ENCODE data around the gene DDX43.

Gene DDX43

DNA sequence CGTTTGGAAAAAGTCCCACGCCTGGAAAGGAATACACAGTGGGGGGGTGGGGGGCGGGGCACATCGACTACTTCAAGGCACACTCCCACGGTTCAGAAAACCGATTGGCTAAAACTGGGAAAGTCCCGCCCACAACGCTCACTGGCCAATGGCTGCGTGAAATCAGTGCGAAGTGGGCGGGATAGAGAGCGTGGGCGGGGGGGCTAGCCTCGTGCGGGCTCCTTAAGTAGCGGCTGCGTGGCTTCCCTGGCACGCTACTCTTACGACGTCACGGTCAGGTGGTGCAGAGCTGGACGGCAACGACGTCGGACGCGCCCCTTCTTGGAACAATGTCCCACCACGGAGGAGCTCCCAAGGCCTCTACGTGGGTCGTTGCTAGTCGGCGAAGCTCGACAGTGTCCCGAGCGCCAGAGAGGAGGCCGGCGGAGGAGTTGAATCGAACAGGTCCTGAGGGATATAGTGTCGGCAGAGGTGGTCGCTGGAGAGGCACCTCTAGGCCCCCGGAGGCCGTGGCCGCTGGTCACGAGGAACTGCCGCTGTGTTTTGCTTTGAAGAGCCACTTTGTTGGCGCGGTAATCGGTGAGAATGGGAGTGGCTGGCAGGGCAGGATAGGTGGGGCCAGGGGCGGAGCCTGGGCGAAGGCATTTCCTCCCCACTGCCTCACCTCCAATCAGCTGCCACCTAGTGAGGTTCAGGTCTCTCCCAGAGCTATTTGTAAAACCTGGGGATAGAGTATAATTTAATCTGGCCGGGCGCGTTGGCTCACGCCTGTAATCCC lies at the start of gene DDX43:
Gene DDX43 (plus strand): TSS at position 252 of the 778 bp plus-strand sequence. CDS start 78 bp downstream, at position 330.
- H3K27ac ChIP-seq: no peak within 1 kb of the TSS
- TF ChIP-seq ZFX (IDR thresholded peaks at IDR 0.05; ENCODE audit: borderline replicate concordance): no peak
- TF ChIP-seq, protein P1, sequence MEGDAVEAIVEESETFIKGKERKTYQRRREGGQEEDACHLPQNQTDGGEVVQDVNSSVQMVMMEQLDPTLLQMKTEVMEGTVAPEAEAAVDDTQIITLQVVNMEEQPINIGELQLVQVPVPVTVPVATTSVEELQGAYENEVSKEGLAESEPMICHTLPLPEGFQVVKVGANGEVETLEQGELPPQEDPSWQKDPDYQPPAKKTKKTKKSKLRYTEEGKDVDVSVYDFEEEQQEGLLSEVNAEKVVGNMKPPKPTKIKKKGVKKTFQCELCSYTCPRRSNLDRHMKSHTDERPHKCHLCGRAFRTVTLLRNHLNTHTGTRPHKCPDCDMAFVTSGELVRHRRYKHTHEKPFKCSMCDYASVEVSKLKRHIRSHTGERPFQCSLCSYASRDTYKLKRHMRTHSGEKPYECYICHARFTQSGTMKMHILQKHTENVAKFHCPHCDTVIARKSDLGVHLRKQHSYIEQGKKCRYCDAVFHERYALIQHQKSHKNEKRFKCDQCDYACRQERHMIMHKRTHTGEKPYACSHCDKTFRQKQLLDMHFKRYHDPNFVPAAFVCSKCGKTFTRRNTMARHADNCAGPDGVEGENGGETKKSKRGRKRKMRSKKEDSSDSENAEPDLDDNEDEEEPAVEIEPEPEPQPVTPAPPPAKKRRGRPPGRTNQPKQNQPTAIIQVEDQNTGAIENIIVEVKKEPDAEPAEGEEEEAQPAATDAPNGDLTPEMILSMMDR (IDR thresholded peaks at IDR 0.05): no peak

DNA sequence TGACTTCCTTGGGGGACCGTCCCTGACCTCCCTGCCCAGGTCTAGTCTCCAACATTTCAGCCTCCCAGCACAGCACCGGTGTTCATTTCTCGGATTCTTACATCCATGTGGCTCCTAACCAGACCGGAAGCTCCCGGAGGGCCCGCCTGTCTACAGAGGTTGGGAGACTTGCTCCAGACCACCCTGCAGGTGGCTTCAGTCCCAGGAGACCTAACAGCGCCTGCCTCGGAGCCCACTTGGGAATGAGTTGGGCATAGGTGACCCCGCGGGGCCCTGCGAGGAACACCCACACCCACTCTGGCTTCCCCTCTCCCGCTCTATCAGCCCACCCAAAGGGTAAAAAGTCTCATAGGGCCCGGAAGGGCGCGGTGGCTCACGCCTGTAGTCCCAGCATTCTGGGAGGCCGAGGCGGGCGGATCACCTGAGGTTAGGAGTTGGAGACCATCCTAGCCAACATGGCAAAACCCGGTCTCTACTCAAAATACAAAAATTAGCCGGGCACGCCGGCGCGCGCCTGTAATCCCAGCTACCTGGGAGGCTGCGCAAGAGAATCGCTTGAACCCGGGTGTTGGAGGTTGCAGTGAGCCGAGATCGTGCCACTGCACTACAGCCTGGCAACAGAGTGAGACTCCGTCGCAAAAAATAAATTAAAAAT lies 46.0 kb upstream of the DDX43 start:
- TF ChIP-seq, protein P1 (IDR thresholded peaks at IDR 0.05): no peak
- TF ChIP-seq ZFX (IDR thresholded peaks at IDR 0.05; ENCODE audit: borderline replicate concordance): no peak
- no peak overlapping the region for H3K27ac ChIP-seq

DNA sequence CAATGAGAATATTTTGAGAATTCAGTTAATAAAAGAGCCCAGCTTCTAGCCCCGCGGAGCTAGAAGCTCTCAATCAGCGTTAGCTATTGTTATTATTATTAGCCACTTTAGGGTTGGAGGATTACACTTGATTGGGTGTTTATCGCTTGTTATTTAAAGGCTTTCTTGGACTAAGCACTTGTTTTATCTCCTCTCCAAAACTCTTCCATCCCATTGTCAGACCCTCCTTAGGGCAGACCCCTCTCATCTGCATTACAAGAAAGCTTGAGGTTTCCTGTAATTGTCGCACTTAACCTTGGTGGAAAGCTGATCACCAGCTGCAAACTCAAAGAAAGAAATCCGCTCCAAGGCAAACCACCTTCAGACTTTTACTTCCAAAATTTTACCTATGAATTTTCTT lies 45.3 kb upstream of the DDX43 start:
- H3K27ac ChIP-seq: no peak overlapping the region
- TF ChIP-seq, protein P1 (IDR thresholded peaks at IDR 0.05): no peak
- no peak for TF ChIP-seq ZFX (IDR thresholded peaks at IDR 0.05; ENCODE audit: borderline replicate concordance)

DNA sequence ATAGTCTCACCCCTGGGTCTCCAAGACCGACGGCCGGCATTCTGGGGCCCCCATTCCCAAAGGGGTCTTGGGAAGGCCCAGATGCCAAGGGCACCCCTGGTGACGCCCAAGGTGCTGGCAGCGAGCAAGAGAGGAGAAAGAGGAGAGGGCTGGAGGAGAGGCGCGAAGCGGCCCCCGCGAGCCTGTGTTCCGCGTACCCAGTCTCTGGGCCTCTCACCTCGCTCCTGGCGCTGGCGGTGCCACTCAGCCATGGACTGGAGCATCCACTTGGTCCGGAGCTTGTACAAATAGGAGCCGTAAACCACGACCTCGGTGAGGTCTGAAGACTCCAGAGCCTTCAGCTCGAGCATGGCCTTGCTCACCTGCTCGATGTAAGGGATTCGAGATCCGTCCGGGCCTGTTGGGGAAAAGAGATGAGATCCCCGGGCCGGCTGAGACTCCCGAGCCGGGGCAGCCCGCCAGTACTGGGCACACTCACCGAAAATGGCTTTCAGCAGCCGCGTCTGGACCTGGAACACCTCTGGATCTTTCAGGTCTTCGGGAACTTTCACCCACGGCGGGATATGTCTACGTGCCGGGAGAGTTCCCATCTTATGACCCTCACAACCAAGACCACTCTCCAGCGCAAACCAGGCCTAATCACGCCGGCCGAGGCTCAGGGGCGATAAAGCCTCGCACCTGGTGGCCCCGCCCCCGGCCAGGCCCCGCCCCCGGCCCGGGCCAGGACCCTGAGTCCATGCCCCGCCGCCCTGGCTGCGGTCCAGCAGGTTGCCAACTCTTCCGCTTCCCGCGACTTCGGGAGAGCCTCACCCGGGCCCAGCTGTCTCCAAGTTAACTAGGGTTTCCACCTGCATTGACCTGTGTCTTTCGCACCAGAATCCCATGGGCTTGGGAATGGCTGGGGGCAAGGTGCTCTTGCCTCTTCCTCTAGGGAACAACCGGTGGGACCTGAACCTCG lies 40.7 kb upstream of the DDX43 start, which contains the start of gene DPPA5:
Gene DPPA5 (minus strand): TSS at position 641 of the 958 bp plus-strand sequence. CDS start 51 bp downstream, at position 590.
- no peak within 1 kb of the TSS for H3K27ac ChIP-seq
- no peak for TF ChIP-seq ZFX (IDR thresholded peaks at IDR 0.05; ENCODE audit: borderline replicate concordance)
- TF ChIP-seq, protein P1 (IDR thresholded peaks at IDR 0.05): no peak

DNA sequence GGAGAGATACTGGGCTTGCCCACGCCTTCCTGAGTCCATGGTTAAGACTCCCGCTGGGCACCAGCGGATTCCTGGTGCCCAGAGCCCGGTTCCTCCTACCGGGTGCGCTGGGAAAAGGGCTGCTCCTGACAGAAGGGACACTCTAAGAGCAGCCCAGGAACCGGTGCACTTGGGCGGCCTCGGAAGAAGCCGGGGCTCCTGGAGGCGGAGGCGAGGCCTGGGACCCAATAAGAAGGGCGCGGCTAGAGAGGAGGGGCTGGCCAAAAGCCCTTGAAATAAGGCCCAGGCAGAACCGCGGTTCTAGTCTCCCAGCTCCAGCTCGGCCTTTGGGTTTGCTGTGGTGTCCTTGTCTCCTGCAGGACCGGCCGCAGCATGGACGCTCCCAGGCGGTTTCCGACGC lies 32.3 kb upstream of the DDX43 start, which contains the start of gene KHDC3L:
Gene KHDC3L (plus strand): TSS at position 301 of the 400 bp plus-strand sequence. CDS start 72 bp downstream, at position 373.
- TF ChIP-seq, protein P1 (IDR thresholded peaks at IDR 0.05): no peak
- TF ChIP-seq ZFX (IDR thresholded peaks at IDR 0.05; ENCODE audit: borderline replicate concordance): no peak
- no peak within 1 kb of the TSS for H3K27ac ChIP-seq

DNA sequence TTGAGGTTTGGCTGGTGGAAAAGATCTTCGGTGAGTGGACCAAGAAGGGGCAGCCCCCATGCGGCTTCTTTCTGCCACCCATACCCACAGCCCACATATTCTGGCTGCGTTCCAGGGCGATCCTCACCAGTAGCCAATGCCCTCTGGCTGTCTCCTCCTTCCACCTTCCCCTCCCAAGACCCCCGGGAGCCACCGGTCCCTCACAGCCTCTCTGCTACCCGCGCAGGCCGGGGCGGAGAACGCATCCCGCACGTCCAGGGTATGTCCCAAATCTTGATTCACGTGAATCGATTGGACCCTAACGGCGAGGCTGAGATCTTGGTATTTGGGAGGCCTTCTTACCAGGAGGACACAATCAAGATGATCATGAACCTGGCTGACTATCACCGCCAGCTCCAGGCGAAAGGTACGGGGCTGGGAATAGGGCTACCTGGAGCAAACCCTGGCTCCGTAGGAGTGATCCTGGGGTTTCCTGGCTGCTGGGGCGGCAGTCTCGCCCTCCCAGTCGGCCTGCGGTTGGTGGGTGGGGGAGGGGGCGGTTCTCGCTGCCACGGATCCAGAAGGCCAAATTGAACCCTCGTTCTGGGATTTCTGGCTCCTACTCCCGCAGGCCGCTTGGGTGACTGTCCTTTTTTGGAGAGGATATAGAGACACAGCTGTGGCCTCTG lies 31.6 kb upstream of the DDX43 start:
- TF ChIP-seq, protein P1 (IDR thresholded peaks at IDR 0.05): no peak
- TF ChIP-seq ZFX (IDR thresholded peaks at IDR 0.05; ENCODE audit: borderline replicate concordance): no peak
- H3K27ac ChIP-seq: no peak overlapping the region
